Mucosa of gallbladder (tissue), 1 donor: Measurements from ENCODE around the gene CYP46A1. TPM values are rescaled to one million over a fixed set of nuclear protein-coding genes. Genes with fewer than 3 reads are reported as not detected.

Experiments
- DNase-seq: peaks from one replicate; pipeline ENCODE4 v3.0.0-alpha.2; 2020; ENCODE audit warnings: low spot score
- total RNA-seq: library from RNA; stranded (reverse); gene quantifications from one replicate; pipeline ENCODE4 v1.2.1, GENCODE V29; 2021
- donor health status: DM: no; HTN: no; CAD: no.

Gene CYP46A1
- total RNA-seq, 1 donor from 2014 or later: 1.8 TPM

- DNase-seq: peak; percentile 7
Measured at GRCh38 chr14:99688210-99688581, 4.1 kb downstream of the CYP46A1 start.

GRCh38 chr14:99688629-99689028 lies 4.5 kb downstream of the CYP46A1 start:
- DNase-seq: peak; percentile 7

GRCh38 chr14:99689266-99690236 lies 5.5 kb downstream of the CYP46A1 start:
- DNase-seq: no peak

- DNase-seq: no peak
Measured at GRCh38 chr14:99690636-99691035, 6.5 kb downstream of the CYP46A1 start.

GRCh38 chr14:99691111-99691885 lies 7.2 kb downstream of the CYP46A1 start:
- no peak for DNase-seq

- DNase-seq: no peak
Measured at GRCh38 chr14:99693918-99694317, 9.8 kb downstream of the CYP46A1 start.

- DNase-seq: no peak
Measured at GRCh38 chr14:99696929-99697328, 12.8 kb downstream of the CYP46A1 start.

- no peak for DNase-seq
Measured at GRCh38 chr14:99698236-99698635, 14.1 kb downstream of the CYP46A1 start.

- DNase-seq: no peak
Measured at GRCh38 chr14:99698642-99699041, 14.5 kb downstream of the CYP46A1 start.

- no peak for DNase-seq
Measured at GRCh38 chr14:99699085-99699760, 15.1 kb downstream of the CYP46A1 start.

GRCh38 chr14:99699861-99700260 lies 15.8 kb downstream of the CYP46A1 start:
- DNase-seq: no peak

GRCh38 chr14:99700379-99700778 lies 16.3 kb downstream of the CYP46A1 start:
- DNase-seq: no peak

GRCh38 chr14:99701260-99701659 lies 17.2 kb downstream of the CYP46A1 start:
- no peak for DNase-seq

- no peak for DNase-seq
Measured at GRCh38 chr14:99702115-99702514, 18.0 kb downstream of the CYP46A1 start.

GRCh38 chr14:99703381-99703780 lies 19.3 kb downstream of the CYP46A1 start:
- DNase-seq: no peak

- no peak for DNase-seq
Measured at GRCh38 chr14:99704037-99704436, 19.9 kb downstream of the CYP46A1 start.

- DNase-seq: no peak
Measured at GRCh38 chr14:99706107-99706900, 22.2 kb downstream of the CYP46A1 start.

- no peak for DNase-seq
Measured at GRCh38 chr14:99707420-99707819, 23.3 kb downstream of the CYP46A1 start.

- DNase-seq: no peak
Measured at GRCh38 chr14:99707921-99708320, 23.8 kb downstream of the CYP46A1 start.

- DNase-seq: no peak
Measured at GRCh38 chr14:99708449-99708848, 24.4 kb downstream of the CYP46A1 start.

GRCh38 chr14:99713972-99714371 lies 29.9 kb downstream of the CYP46A1 start:
- no peak for DNase-seq
